SU-DHL-6 (cell line): ENCODE data around the gene LILRA5.

Experiments used
- EZH2phosphoT487 ChIP-seq: fragments of 200-600 bp; sonication (generic), shearing (Covaris generic); conservative IDR thresholded peaks from 2 replicates; pipeline ENCODE4 v1.6.1; 2018; ENCODE audit warnings: mild to moderate bottlenecking, antibody characterized with exemption, low read length, moderate library complexity, mixed read lengths
- TF ChIP-seq, protein P1 (sequence below): fragments of 200-600 bp; sonication (generic); IDR thresholded peaks from one replicate; pipeline ENCODE4 v1.5.1; 2017; ENCODE audit warnings: antibody characterized with exemption, mild to moderate bottlenecking, low read length, moderate library complexity; ENCODE audit not compliant: insufficient read depth, poor library complexity, severe bottlenecking

DNA sequence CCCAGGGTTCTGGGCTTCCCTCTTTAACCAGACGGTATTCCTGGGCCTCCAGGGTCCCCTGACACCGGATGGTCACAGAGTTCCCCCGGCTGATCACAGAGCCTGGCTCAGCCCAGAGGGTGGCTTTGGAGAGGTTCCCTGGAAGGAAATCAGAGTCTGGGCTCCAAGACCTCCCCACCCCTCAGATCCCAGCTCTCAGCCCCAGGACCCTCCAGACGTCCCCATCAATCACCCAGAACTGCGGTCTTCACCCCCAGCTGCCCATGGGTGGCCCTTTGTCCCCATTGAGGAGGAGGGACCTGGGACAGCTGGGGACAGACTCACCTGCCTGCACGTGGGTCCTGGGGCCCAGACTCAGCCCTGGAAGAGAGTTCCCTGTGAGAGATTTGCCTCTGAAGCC, 955 bp downstream of the LILRA5 start:
- TF ChIP-seq, protein P1, sequence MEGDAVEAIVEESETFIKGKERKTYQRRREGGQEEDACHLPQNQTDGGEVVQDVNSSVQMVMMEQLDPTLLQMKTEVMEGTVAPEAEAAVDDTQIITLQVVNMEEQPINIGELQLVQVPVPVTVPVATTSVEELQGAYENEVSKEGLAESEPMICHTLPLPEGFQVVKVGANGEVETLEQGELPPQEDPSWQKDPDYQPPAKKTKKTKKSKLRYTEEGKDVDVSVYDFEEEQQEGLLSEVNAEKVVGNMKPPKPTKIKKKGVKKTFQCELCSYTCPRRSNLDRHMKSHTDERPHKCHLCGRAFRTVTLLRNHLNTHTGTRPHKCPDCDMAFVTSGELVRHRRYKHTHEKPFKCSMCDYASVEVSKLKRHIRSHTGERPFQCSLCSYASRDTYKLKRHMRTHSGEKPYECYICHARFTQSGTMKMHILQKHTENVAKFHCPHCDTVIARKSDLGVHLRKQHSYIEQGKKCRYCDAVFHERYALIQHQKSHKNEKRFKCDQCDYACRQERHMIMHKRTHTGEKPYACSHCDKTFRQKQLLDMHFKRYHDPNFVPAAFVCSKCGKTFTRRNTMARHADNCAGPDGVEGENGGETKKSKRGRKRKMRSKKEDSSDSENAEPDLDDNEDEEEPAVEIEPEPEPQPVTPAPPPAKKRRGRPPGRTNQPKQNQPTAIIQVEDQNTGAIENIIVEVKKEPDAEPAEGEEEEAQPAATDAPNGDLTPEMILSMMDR: no peak
- no peak for TF ChIP-seq EZH2phosphoT487
